ENCODE measurements around the gene DNAL1.

Gene DNAL1

GRCh38 chr14:73710737-73711136, 66.0 kb downstream of the DNAL1 start:
- DNase-seq: no peak

- DNase-seq: no peak
These were observed 67.3 kb downstream of the DNAL1 start for GRCh38 chr14:73712071-73712506.

GRCh38 chr14:73712540-73713180, 67.9 kb downstream of the DNAL1 start:
- DNase-seq: no peak

- DNase-seq: no peak
These were observed 68.5 kb downstream of the DNAL1 start for GRCh38 chr14:73713206-73713802.

- peak; percentile 93 for DNase-seq
These were observed 69.2 kb downstream of the DNAL1 start, which contains the start of gene PNMA1 for GRCh38 chr14:73713803-73714655. TSS of gene PNMA1 (minus strand) at chr14:73714384. CDS start at chr14:73713639, 745 bp downstream.

- no peak for DNase-seq
These were observed 69.9 kb downstream of the DNAL1 start for GRCh38 chr14:73714656-73715081.

GRCh38 chr14:73715707-73716106, 70.9 kb downstream of the DNAL1 start:
- no peak for DNase-seq

GRCh38 chr14:73717266-73717665, 72.5 kb downstream of the DNAL1 start:
- DNase-seq: no peak

- no peak for DNase-seq
These were observed 73.1 kb downstream of the DNAL1 start for GRCh38 chr14:73717711-73718417.

GRCh38 chr14:73718418-73719251, 73.8 kb downstream of the DNAL1 start:
- peak; percentile 65 for DNase-seq

- DNase-seq: no peak
These were observed 74.6 kb downstream of the DNAL1 start for GRCh38 chr14:73719361-73719760.

GRCh38 chr14:73719791-73720190, 75.0 kb downstream of the DNAL1 start:
- no peak for DNase-seq

GRCh38 chr14:73720636-73721035, 75.8 kb downstream of the DNAL1 start:
- DNase-seq: no peak

GRCh38 chr14:73721101-73721821, 76.5 kb downstream of the DNAL1 start:
- no peak for DNase-seq

- no peak for DNase-seq
These were observed 77.8 kb downstream of the DNAL1 start for GRCh38 chr14:73722581-73722980.

GRCh38 chr14:73723406-73723796, 78.6 kb downstream of the DNAL1 start:
- no peak for DNase-seq

GRCh38 chr14:73723797-73724661, 79.2 kb downstream of the DNAL1 start:
- peak; percentile 71 for DNase-seq

- DNase-seq: no peak
These were observed 79.9 kb downstream of the DNAL1 start for GRCh38 chr14:73724696-73725095.

GRCh38 chr14:73725116-73726024, 80.6 kb downstream of the DNAL1 start:
- no peak for DNase-seq
